ENCODE data around the gene XK.

The XK gene

GRCh38 chrX:37659047-37659446 is 26.5 kb upstream of the XK start:
- Histone ChIP-seq H3K27me3 (ENCODE audit: insufficient read depth, low read depth, severe bottlenecking) (no peaks in the 10 kb centered on the region), H3K36me3 (no peaks in the 10 kb centered on the region), H3K9me3 (ENCODE audit: severe bottlenecking) (no peaks in the 10 kb centered on the region), H3K4me3 (ENCODE audit: low read depth, low read length) (no peak overlapping the region), H3K27ac (no peak overlapping the region)
- TF ChIP-seq, protein P1, sequence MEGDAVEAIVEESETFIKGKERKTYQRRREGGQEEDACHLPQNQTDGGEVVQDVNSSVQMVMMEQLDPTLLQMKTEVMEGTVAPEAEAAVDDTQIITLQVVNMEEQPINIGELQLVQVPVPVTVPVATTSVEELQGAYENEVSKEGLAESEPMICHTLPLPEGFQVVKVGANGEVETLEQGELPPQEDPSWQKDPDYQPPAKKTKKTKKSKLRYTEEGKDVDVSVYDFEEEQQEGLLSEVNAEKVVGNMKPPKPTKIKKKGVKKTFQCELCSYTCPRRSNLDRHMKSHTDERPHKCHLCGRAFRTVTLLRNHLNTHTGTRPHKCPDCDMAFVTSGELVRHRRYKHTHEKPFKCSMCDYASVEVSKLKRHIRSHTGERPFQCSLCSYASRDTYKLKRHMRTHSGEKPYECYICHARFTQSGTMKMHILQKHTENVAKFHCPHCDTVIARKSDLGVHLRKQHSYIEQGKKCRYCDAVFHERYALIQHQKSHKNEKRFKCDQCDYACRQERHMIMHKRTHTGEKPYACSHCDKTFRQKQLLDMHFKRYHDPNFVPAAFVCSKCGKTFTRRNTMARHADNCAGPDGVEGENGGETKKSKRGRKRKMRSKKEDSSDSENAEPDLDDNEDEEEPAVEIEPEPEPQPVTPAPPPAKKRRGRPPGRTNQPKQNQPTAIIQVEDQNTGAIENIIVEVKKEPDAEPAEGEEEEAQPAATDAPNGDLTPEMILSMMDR (IDR thresholded peaks at IDR 0.05; ENCODE audit: low read depth, low read length) = no peak
- no peak for DNase-seq

GRCh38 chrX:37662181-37662580 is 23.4 kb upstream of the XK start:
- Histone ChIP-seq H3K27ac (no peak overlapping the region), H3K36me3 (no peaks in the 10 kb centered on the region), H3K4me3 (ENCODE audit: low read depth, low read length) (no peak overlapping the region), H3K27me3 (ENCODE audit: insufficient read depth, low read depth, severe bottlenecking) (no peaks in the 10 kb centered on the region), H3K9me3 (ENCODE audit: severe bottlenecking) (no peaks in the 10 kb centered on the region)
- DNase-seq = no peak
- TF ChIP-seq, protein P1 (IDR thresholded peaks at IDR 0.05; ENCODE audit: low read depth, low read length) = no peak

DNA sequence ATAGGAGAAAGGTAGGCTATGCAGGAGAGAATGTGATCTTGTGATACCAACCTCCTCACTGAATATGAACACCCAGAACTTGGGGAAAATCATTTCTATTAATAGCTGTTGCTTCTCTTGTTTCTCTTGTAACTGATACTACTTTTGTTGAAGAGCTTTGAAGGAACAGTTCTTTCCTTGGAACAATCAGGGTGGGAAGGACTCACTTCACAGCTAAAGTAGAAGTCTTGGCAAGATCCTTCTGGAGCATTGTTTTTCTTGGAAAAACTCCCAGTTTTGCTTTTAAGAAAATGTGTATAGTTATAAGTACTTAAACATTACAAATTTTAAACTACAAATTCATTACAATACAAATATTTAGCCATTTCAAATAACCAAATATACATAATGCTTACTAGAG is 19.1 kb upstream of the XK start:
- TF ChIP-seq, protein P1 (IDR thresholded peaks at IDR 0.05; ENCODE audit: low read depth, low read length) = no peak
- Histone ChIP-seq H3K4me3 (ENCODE audit: low read depth, low read length) (no peak overlapping the region), H3K36me3 (no peaks in the 10 kb centered on the region), H3K27me3 (ENCODE audit: insufficient read depth, low read depth, severe bottlenecking) (no peaks in the 10 kb centered on the region), H3K27ac (no peak overlapping the region), H3K9me3 (ENCODE audit: severe bottlenecking) (no peaks in the 10 kb centered on the region)
- DNase-seq = no peak

DNA sequence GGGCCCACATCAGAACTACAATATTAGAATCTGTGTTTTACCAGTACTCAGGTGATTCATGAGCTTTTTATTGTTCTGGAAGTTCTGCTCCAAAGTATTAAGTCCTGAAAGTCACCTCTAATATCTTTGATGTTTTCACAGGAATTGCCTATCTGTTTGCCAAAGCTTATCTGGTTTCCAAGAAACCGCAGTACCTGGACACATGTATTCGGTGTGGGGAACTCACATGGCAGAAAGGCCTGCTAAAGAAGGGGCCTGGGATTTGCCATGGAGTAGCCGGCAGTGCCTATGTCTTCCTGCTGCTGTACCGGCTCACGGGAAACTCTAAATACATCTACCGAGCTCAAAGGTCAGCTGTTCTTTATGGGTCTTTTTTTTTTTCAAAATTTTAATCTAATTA is 18.4 kb upstream of the XK start:
- no peak for DNase-seq
- Histone ChIP-seq H3K27me3 (ENCODE audit: insufficient read depth, low read depth, severe bottlenecking) (no peaks in the 10 kb centered on the region), H3K27ac (no peak overlapping the region), H3K4me3 (ENCODE audit: low read depth, low read length) (no peak overlapping the region), H3K36me3 (no peaks in the 10 kb centered on the region), H3K9me3 (ENCODE audit: severe bottlenecking) (no peaks in the 10 kb centered on the region)
- TF ChIP-seq, protein P1 (IDR thresholded peaks at IDR 0.05; ENCODE audit: low read depth, low read length) = no peak

DNA sequence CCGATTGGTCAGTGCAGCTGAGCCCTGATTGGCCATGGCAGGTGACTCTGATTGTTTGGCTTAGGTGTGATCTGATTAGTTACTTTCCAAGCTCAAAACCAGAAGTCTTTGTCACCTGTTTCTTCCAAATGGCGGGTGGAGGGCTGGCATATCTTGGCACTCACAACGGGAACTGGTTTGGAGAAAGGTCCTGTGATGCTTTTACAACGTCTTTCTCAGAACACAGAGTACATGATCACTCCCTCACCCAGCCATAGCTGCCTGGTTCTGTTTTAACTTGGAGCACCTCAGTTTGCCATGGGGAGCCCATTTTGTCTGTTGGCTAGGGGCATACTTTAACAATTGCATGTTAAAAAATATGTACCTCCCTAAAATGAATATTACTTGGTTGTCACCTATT is 13.0 kb upstream of the XK start:
- DNase-seq = no peak
- H3K4me3 ChIP-seq (ENCODE audit: low read depth, low read length) = no peak overlapping the region
- H3K36me3 ChIP-seq = no peaks in the 10 kb centered on the region
- H3K27me3 ChIP-seq (ENCODE audit: insufficient read depth, low read depth, severe bottlenecking) = no peaks in the 10 kb centered on the region
- TF ChIP-seq, protein P1 (IDR thresholded peaks at IDR 0.05; ENCODE audit: low read depth, low read length) = no peak
- H3K27ac ChIP-seq = no peak overlapping the region
- H3K9me3 ChIP-seq (ENCODE audit: severe bottlenecking) = no peaks in the 10 kb centered on the region

- TF ChIP-seq, protein P1 (IDR thresholded peaks at IDR 0.05; ENCODE audit: low read depth, low read length) = no peak
- no peak for DNase-seq
- Histone ChIP-seq H3K27ac (no peak overlapping the region), H3K4me3 (ENCODE audit: low read depth, low read length) (no peak overlapping the region), H3K9me3 (ENCODE audit: severe bottlenecking) (no peaks in the 10 kb centered on the region), H3K36me3 (no peaks in the 10 kb centered on the region), H3K27me3 (ENCODE audit: insufficient read depth, low read depth, severe bottlenecking) (no peaks in the 10 kb centered on the region)
These were observed 8.8 kb upstream of the XK start for GRCh38 chrX:37676811-37677210.

All from WERI-Rb-1 (cell line).